ENCODE results near the gene IFNB1. TPM values are rescaled to one million over a fixed set of nuclear protein-coding genes. Genes with fewer than 3 reads are reported as not detected.

The IFNB1 gene
- not detected for total RNA-seq
- long read RNA-seq, result 0 reads

DNA sequence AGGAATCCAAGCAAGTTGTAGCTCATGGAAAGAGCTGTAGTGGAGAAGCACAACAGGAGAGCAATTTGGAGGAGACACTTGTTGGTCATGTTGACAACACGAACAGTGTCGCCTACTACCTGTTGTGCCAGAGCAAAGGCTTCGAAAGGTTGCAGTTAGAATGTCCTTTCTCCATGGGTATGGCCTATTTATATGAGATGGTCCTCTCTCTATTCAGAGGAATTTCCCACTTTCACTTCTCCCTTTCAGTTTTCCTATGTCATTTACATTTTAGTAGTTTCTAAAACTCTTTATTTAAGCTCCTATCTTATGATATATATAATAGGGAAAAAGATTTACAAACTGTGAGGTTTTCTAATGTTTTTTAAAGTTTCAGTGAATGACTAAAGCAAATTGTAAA, at the start of gene IFNB1:
IFNB1 (minus strand) TSS at position 162 of the 400 bp plus-strand sequence; CDS start at position 89, 73 bp downstream.
- DNase-seq (no peak), ATAC-seq (ENCODE audit: poor library complexity) (no peak)
- intact Hi-C loops (cut with DNase I), result no loop called here

DNA sequence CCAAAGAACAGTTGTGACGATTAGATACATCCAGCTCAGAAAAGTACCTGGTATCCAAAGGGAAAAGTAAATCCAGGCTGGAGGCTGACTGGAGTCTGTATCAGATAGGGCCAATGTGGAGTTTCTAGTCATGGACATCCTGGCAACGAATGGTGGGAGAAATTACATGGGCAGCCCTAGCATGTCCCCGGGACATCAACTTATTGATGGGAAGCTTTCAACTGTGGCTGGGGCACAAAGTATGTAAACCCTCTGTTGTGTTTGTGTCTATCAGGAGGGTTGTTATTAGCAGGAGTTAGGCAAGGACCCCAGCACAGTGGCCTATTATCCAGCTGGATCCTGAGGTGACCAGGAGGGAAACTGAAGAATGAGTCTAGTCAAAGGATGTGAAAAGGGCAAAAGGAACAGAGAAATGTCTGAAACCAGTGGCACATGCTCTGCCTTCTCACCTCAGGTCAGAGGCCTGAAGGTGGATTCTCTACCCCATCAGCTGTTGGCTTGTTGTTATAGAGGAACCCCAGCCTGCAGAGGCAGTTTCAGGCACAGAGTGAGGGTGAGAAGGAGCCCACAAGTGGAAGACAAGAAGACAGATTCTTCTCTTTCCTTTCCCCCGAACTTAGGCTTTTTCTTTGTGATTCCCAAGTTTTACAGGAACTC, 44.0 kb upstream of the IFNB1 start:
- intact Hi-C loops (cut with DNase I), result no loop called here
- ATAC-seq (ENCODE audit: poor library complexity) (no peak), DNase-seq (no peak)

DNA sequence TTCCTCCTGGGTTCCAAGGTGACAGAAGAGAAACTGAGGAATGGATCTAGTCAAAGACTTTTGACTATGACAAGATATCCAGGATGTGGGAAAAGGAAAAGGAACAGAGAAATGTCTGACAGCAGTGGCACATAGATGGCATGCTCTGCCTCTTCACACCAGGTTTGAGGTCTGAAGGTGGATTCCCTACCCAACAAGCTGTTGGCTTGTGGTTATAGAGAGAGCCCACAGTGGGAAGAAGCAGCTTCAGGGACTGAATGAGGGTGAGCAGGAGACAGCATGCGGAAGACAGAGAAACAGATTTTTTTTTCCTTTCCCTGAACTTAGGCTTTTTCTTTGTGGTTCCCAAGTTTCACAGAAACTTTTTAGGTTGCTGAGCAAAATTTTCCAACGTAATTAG, 43.3 kb upstream of the IFNB1 start:
- intact Hi-C loops (cut with DNase I), result no loop called here
- DNase-seq, result no peak

DNA sequence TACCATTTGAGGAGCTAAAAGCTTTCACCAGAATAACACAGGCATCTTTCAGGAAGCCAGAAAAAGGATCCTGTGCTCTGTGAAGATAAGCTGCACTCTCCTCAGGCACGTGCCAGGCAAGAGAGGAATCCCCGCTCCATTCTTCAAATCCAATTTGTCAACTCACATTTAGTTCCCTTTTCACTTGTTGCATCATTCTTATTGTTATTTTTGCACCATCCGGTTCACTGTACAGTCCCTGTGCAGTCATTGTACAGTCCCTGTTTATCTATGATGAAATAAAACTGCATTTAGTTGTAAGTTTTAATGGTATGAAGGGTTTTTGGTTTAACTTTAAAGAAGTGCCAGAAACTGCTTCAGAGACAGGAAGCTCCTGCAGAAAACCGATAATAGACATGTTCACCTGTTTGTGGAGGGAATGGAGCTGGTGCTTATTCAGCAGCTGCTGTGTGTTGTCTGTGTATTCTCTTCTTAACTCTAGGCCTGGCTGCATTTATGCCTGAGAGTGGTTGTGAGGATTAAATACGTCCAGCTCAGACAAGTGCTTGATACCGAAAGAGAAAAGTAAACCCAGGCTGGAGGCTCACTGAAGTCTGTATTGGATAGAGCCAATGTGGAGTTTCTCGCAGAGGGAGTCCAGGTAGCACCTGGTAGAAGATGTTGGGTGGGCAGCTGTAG, 41.5 kb upstream of the IFNB1 start:
- peak; percentile 36 for ATAC-seq (ENCODE audit: poor library complexity)
- no peak for DNase-seq
- intact Hi-C loops (cut with DNase I), result loop anchor here (10.0 kb wide), 1 partner anchor 1194 kb away; no protein-coding TSS in a partner anchor

More for the DNA sequence above, 43.3 kb upstream of the IFNB1 start:
- no peak for ATAC-seq (ENCODE audit: poor library complexity)

DNA sequence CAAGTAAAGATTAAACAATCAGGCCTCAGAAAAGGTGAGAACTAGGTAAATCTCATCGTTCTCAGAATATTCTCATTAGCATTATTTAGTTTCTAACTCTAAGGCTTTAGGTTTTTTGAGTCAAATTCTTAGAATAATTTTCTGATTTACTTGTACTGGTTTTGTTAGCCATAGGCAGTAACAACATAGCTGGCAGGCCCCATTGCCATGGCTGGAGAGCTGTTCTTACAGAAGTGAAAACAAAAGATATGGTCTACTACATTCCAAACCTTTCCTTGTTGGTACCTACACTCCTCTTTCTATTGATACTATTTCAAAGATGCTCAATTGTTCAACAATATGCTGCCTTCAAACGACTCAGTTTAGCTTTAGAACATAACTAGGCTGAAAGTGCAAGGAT, 36.6 kb upstream of the IFNB1 start:
- intact Hi-C loops (cut with DNase I), result loop anchor here (10.0 kb wide), 1 partner anchor 1190 kb away; no protein-coding TSS in a partner anchor
- DNase-seq, result no peak
- no peak for ATAC-seq (ENCODE audit: poor library complexity)

DNA sequence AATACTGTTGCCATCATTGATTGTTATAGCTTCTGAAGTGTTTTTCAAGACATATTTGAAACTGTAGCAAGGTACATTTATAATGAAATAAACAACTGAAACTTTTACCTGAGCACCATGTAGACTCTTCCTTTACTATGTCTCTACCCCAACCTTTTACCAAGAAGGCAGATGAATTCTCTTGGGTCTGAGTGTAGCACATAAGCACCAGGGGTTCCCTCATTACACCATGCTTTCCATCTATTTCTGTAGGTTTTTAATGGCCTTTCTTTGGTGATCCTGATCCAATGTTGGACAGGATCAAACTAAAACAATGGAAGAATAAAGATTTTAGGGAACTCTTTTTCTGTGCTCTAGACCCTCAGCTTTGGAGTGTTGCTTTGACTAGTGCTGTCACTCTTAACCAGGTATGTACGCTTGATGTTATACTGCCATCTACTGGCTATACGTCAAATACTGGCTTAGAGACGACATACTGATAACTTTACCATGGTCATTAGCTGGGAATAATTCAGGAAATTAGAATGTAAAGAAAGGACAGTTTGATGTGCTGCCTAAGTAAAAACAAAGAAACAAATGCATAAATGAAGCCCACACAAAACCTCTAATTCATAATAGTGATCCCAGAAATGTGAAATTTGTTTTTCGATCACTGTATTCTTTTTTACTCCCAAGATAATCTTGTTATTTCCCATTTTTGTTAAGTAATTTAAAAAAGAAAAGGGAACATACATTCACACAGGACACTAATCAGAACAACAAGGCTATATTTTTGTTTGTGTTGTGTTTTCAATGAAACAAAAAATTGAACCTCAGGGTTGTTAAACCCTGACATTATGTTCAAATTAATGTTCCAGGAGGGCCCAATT, 33.2 kb upstream of the IFNB1 start:
- intact Hi-C loops (cut with DNase I), result loop anchor here (10.0 kb wide), 1 partner anchor 1186 kb away; no protein-coding TSS in a partner anchor

DNA sequence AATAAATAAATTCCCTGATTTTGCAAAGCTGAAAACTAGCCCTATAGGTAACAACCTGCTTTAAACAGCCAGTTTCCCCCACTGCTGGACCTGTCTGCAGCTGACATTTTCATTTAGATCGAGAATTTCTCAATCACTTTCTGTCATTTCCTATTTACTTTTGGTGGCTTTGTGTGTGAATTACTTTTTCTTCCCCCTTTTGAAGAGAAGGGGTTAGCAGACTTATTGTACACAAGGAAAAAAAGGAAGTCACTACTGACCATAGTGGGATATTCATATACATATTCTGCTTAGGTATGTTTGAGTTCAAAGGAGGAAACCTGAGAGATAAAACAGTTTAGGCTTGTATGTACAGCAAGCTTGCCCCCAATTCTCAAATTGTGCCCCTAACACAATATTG, 27.0 kb upstream of the IFNB1 start:
- peak; percentile 25 for ATAC-seq (ENCODE audit: poor library complexity)
- no peak for DNase-seq
- intact Hi-C loops (cut with DNase I), result loop anchor here (10.0 kb wide), 1 partner anchor 160 kb away; no protein-coding TSS in a partner anchor

More for the DNA sequence above, 33.2 kb upstream of the IFNB1 start:
- DNase-seq, result no peak
- ATAC-seq (ENCODE audit: poor library complexity), result peak; percentile 89

DNA sequence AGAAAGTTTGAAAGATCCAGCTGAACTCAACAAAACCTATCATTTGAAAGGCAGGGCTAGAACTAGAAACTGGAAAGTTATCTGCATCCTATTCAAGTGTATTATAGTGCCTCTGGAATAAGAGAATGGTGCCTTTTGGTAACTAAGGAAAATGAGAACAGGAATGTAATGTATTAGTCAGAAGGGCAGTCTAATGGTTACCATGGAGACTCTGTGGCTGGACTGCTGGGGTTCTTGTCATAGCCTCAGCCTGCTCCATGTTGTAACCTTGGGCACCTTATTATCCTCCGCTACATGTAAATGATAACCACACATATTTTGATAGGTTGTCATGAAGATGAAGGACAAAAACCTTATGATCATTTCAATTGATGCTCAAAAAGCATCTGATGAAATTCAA, 24.6 kb upstream of the IFNB1 start:
- intact Hi-C loops (cut with DNase I), result loop anchor here (10.0 kb wide), 1 partner anchor 158 kb away; no protein-coding TSS in a partner anchor
- DNase-seq, result no peak
- ATAC-seq (ENCODE audit: poor library complexity), result no peak

DNA sequence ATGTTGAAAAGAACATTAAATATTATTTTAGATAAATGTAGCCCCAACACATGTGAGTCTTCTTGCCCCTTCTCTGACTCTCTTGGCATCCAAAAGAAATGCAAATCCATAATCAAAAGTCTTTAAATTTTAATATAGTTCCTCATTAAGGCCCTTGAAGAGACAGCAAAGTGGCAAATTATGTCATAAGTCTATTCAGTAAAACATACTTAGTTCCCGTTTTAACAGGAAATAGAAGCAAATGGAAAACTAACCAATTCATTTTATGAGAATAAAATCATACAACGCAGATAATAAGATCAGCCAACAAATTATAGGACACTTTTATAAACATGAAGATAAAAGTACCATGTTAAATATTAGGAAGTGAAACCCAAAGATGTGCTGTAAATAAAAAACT, 20.1 kb upstream of the IFNB1 start:
- DNase-seq, result no peak
- intact Hi-C loops (cut with DNase I), result no loop called here

DNA sequence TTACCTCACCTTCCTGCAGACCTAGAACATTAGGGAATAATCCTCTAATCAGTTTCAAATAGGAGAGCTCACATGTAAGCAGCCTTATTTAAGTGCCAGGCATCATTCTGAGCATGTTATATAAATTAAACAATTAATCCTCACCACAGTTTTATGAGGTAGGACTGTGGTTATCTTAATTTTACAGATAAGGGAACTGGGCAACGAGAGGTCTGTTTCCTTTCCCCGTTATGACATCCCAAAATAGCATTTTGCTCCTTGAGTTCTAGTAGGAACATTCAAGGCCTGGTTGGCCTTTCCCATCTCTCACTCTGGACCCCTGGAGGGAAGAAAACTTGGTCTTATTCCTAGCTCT, 19.1 kb upstream of the IFNB1 start:
- DNase-seq, result no peak
- peak; percentile 76 for ATAC-seq (ENCODE audit: poor library complexity)
- intact Hi-C loops (cut with DNase I), result no loop called here

More for the DNA sequence above, 20.1 kb upstream of the IFNB1 start:
- no peak for ATAC-seq (ENCODE audit: poor library complexity)

DNA sequence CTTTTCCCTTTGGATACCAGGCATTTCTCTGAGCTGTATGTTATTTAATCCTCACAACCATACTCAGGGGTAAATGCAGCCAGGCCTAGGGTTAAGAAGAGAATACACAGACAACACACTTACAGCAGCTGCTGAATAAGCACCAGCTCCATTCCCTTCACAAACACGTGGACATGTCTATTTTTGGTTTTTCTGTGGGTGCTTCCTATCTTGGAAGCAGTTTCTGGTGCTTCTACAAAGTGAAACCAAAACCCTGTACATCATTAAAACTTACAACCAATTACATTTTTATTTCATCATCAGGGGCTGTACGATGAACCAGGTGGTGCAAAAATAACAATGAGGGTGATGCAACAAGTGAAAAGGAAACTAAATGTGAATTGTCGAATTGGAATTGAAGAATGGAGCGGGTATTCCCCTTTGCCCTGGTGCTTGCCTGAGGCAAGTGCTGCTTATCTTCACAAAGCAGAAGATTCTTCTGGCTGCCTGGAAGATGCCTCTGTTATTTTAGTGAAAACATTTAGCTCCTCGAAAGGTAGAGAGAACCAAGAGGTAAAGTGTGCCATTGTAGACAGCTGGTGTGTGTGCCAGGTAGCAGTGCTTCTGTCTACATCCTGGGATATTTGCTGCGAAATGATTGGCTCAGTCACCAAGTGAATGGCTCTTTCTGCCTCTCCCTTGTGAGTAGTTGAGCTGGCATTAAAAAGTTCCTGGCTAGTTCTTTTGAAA, 18.6 kb upstream of the IFNB1 start:
- no peak for DNase-seq
- intact Hi-C loops (cut with DNase I), result no loop called here
- ATAC-seq (ENCODE audit: poor library complexity), result peak; percentile 88

DNA sequence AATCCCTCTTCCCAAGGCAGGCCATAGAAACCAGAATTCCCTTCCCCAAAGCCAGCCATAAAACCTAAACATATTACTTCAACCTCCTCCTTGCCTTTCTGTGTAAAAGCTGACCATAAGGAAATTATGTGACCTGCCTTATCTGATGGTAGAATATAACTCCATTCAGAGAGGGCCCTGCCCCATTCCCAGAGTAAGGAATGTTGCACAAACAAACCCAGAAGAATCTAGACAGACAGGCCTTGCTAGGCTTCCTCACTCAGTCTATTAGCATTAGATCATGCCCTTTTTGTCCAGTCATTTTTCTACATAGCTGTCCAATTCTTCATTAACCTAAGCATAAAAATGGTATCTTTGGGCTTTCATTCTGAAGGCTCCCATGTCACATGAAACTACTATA, 17.8 kb upstream of the IFNB1 start:
- ATAC-seq (ENCODE audit: poor library complexity), result no peak
- intact Hi-C loops (cut with DNase I), result no loop called here

DNA sequence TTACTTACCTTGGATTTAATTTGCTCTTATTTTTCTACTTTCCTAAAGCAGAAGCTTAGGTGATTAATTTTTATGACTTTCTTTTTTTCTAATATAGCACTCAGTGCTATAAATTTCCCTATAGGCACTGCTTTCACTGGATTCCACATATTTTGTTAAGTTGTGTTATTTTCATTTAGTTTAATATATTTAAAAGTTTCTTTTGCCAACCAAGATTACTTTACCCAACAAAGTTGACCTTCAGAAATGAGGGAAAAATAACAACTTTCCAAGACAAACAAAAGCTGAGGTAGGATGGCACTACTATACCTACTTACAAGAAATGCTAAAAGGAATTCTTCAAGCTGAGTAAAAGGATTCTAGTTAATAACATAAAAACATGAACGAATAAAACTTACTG, 8.8 kb upstream of the IFNB1 start:
- DNase-seq, result no peak
- no peak for ATAC-seq (ENCODE audit: poor library complexity)
- intact Hi-C loops (cut with DNase I), result no loop called here

More for the DNA sequence above, 17.8 kb upstream of the IFNB1 start:
- DNase-seq, result no peak

DNA sequence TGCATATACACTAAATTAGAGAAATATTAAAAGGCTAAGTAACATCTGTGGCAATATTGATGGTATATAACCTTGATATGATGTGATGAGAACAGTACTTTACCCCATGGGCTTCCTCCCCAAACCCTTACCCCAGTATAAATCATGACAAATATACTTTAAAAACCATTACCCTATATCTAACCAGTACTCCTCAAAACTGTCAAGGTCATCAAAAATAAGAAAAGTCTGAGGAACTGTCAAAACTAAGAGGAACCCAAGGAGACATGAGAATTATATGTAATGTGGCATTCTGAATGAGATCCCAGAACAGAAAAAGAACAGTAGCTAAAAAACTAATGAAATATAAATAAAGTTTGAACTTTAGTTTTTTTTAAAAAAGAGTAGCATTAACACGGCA, 7.3 kb upstream of the IFNB1 start:
- intact Hi-C loops (cut with DNase I), result no loop called here
- ATAC-seq (ENCODE audit: poor library complexity), result peak; percentile 88

DNA sequence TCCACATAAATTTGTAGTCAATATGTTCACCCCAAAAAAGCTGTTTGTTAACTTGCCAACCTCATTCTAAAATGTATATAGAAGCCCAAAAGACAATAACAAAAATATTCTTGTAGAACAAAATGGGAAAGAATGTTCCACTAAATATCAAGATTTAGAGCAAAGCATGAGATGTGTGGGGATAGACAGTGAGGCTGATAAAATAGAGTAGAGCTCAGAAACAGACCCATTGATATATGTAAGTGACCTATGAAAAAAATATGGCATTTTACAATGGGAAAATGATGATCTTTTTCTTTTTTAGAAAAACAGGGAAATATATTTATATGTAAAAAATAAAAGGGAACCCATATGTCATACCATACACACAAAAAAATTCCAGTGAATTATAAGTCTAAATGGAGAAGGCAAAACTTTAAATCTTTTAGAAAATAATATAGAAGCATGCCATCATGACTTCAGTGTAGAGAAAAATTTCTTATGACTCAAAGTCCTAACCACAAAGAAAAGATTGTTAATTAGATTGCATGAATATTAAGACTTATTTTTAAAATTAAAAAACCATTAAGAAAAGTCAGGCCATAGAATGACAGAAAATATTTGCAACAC, 6.6 kb upstream of the IFNB1 start:
- DNase-seq (no peak), ATAC-seq (ENCODE audit: poor library complexity) (peak; percentile 94)
- intact Hi-C loops (cut with DNase I), result no loop called here

More for the DNA sequence above, 7.3 kb upstream of the IFNB1 start:
- DNase-seq, result no peak

DNA sequence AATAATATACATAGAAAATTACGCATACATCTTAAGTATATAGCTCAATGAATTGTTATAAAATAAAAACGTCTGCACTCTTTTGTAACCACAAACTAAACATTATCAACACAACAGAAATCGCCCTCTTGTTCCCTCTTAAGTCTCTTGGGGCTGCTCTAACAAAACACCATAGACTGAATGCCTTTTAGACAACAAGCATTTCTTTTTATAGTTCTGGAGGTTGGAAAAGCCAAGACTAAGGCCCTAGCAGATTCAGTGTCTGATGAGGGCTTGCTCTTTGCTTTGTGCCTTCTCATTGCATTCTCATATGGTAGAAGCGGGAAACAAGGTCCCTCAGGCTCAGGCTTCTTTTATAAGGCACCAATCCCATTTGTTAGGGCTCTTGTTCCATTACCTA, 4.9 kb upstream of the IFNB1 start:
- no peak for DNase-seq
- no peak for ATAC-seq (ENCODE audit: poor library complexity)
- intact Hi-C loops (cut with DNase I), result no loop called here

DNA sequence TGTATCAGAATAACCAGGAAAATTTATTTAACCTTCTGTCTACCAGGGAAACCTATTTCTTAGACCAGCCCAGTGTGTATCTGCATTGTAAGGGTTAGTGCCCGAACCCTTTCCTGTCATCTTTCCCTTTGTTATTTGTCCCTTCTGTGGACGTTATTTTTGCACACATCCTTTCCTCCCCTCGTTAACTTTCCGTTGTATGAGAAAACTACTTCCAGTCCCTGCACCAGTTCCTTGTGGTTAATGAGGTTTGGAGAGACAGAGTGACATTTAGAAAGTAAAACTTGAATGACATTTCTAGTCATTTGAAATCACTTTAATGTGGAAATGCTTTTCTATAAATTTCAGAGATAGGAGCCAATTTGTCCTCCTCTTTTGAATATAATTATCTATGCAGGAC, 4.3 kb upstream of the IFNB1 start:
- intact Hi-C loops (cut with DNase I), result no loop called here
- ATAC-seq (ENCODE audit: poor library complexity) (no peak), DNase-seq (no peak)

DNA sequence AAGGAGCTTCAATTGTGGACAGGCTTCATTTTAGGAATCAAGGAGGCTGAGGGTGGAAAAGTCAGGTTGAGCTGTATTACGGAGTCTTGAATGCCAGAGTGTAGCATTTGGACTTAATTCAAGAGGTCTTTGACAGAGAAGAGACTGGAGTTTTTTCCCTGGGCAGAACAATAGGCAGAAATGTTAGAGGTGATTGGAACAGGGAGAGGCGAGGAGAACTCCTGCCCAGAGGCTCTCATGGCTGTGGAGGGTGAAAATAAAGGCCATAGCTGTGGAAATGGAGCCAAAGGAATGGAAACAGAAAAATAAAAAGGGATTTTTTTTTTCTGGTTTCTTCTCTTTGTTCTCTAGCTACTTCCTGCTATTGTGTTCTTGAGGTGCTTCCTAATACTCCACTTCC, 3.7 kb upstream of the IFNB1 start:
- DNase-seq (no peak), ATAC-seq (ENCODE audit: poor library complexity) (no peak)
- intact Hi-C loops (cut with DNase I), result no loop called here
